Karpas-422 (cell line): ENCODE results near the gene ATPAF1. TPM values are rescaled to one million over a fixed set of nuclear protein-coding genes. Genes with fewer than 3 reads are reported as not detected.

Source experiments
- DNase-seq: peaks from one replicate; pipeline ENCODE4 v3.0.0-alpha.2; 2015
- H2AFZ ChIP-seq: fragments of 200-600 bp; sonication (generic); 2 replicates; pipeline ENCODE4 v1.6.1; 2014; ENCODE audit warnings: antibody characterized with exemption, low read length, mixed read lengths
- H3K27ac ChIP-seq: fragments of 200-600 bp; sonication (generic); 2 replicates; pipeline ENCODE4 v1.5.1; 2014; ENCODE audit warnings: mild to moderate bottlenecking, low read length, moderate library complexity
- H3K27me3 ChIP-seq: fragments of 200-600 bp; sonication (generic); 2 replicates; pipeline ENCODE4 v1.6.1; 2014; ENCODE audit warnings: low read length, mixed read lengths
- H3K36me3 ChIP-seq: fragments of 200-600 bp; sonication (generic); 2 replicates; pipeline ENCODE4 v1.6.1; 2014; ENCODE audit warnings: low read length, mixed read lengths; ENCODE audit not compliant: insufficient read depth
- H3K4me1 ChIP-seq: fragments of 200-600 bp; sonication (generic); 2 replicates; pipeline ENCODE4 v1.6.1; 2014; ENCODE audit warnings: mild to moderate bottlenecking, low read length, mixed read lengths
- H3K4me2 ChIP-seq: fragments of 200-600 bp; sonication (generic); 2 replicates; pipeline ENCODE4 v1.6.1; 2014; ENCODE audit warnings: low read length, low read depth, mild to moderate bottlenecking; ENCODE audit not compliant: poor library complexity, severe bottlenecking
- H3K4me3 ChIP-seq: fragments of 200-600 bp; sonication (generic); 2 replicates; pipeline ENCODE4 v1.5.1; 2014; ENCODE audit warnings: mild to moderate bottlenecking, antibody characterized with exemption, low read length, mixed read lengths
- H3K79me2 ChIP-seq: fragments of 200-600 bp; sonication (generic); 2 replicates; pipeline ENCODE4 v1.6.1; 2014; ENCODE audit warnings: mild to moderate bottlenecking, low read length, mixed read lengths
- H3K9ac ChIP-seq: fragments of 200-600 bp; sonication (generic); 2 replicates; pipeline ENCODE4 v1.6.0; 2014; ENCODE audit warnings: low read length
- H3K9me2 ChIP-seq: fragments of 200-600 bp; sonication (generic), shearing (Covaris generic); replicated peaks from 2 replicates; pipeline ENCODE4 v1.6.0; 2014; ENCODE audit warnings: mild to moderate bottlenecking, low read length, moderate library complexity; ENCODE audit not compliant: insufficient read depth
- H3K9me3 ChIP-seq: fragments of 300-700, 200-600 bp; sonication (generic); 2 replicates; pipeline ENCODE4 v1.6.1; 2014; ENCODE audit warnings: low read length, mixed read lengths
- H4K20me1 ChIP-seq: fragments of 200-600 bp; sonication (generic); 2 replicates; pipeline ENCODE4 v1.6.1; 2014; ENCODE audit warnings: mild to moderate bottlenecking, antibody characterized with exemption, low read length, low read depth; ENCODE audit not compliant: insufficient read depth
- total RNA-seq: library from RNA; depleted of rRNA; stranded (reverse); fragments of >200 nt; shearing (Covaris generic); gene quantifications from 2 replicates; pipeline ENCODE4 v1.2.3, GENCODE V29; 2014; ENCODE audit warnings: low replicate concordance

Gene ATPAF1
- total RNA-seq, 1 experiment from 2014 or later: 81.2 TPM

- Histone ChIP-seq H3K4me2 (no peak overlapping the region), H3K4me1 (peaks cover 15% of the 10 kb centered on the region), H3K79me2 (no peaks in the 10 kb centered on the region), H3K27ac (no peak overlapping the region), H2AFZ (no peak overlapping the region), H3K9ac (no peak overlapping the region), H3K4me3 (no peak overlapping the region), H3K9me3 (no peaks in the 10 kb centered on the region), H3K27me3 (no peaks in the 10 kb centered on the region), H3K9me2 (no peaks in the 10 kb centered on the region), H3K36me3 (peaks cover under 1% of the 10 kb centered on the region; the same call in 1 of the 2 replicates), H4K20me1 (no peaks in the 10 kb centered on the region)
- no peak for DNase-seq
These were observed 72.1 kb downstream of the ATPAF1 start for GRCh38 chr1:46596036-46596435.

- no peak for DNase-seq
- Histone ChIP-seq H3K9me2 (no peaks in the 10 kb centered on the region), H3K4me1 (peaks cover 12% of the 10 kb centered on the region), H2AFZ (no peak overlapping the region), H3K27me3 (no peaks in the 10 kb centered on the region), H3K79me2 (no peaks in the 10 kb centered on the region), H3K27ac (no peak overlapping the region), H3K9me3 (no peaks in the 10 kb centered on the region), H4K20me1 (no peaks in the 10 kb centered on the region), H3K36me3 (peaks cover 6% of the 10 kb centered on the region), H3K4me3 (no peak overlapping the region), H3K4me2 (no peak overlapping the region), H3K9ac (no peak overlapping the region)
These were observed 73.0 kb downstream of the ATPAF1 start for GRCh38 chr1:46595127-46595526.

GRCh38 chr1:46594063-46594462 is 74.1 kb downstream of the ATPAF1 start:
- Histone ChIP-seq H3K4me1 (peaks cover 7% of the 10 kb centered on the region), H3K9me3 (no peaks in the 10 kb centered on the region; the same call in 1 of the 2 replicates), H3K9me2 (no peaks in the 10 kb centered on the region), H3K36me3 (peaks cover 16% of the 10 kb centered on the region), H3K9ac (no peak overlapping the region), H3K4me3 (no peak overlapping the region), H3K79me2 (no peaks in the 10 kb centered on the region), H3K27ac (no peak overlapping the region), H3K4me2 (no peak overlapping the region), H4K20me1 (no peaks in the 10 kb centered on the region), H2AFZ (no peak overlapping the region), H3K27me3 (no peaks in the 10 kb centered on the region)
- DNase-seq: no peak

GRCh38 chr1:46592823-46593222 is 75.3 kb downstream of the ATPAF1 start:
- no peak for DNase-seq

GRCh38 chr1:46589529-46589928 is 78.6 kb downstream of the ATPAF1 start:
- no peaks in the 10 kb centered on the region for H3K9me2 ChIP-seq
- peaks cover 21% of the 10 kb centered on the region for H3K36me3 ChIP-seq
- no peak overlapping the region for H3K9ac ChIP-seq
- no peak overlapping the region for H2AFZ ChIP-seq
- H3K4me2 ChIP-seq: no peak overlapping the region
- H3K9me3 ChIP-seq: no peaks in the 10 kb centered on the region; the same call in 1 of the 2 replicates
- DNase-seq: no peak
- no peak overlapping the region for H3K27ac ChIP-seq
- no peak overlapping the region for H3K4me3 ChIP-seq
- no peaks in the 10 kb centered on the region for H3K79me2 ChIP-seq
- no peaks in the 10 kb centered on the region for H3K27me3 ChIP-seq
- H4K20me1 ChIP-seq: no peaks in the 10 kb centered on the region
- H3K4me1 ChIP-seq: peaks cover 7% of the 10 kb centered on the region

More at GRCh38 chr1:46592823-46593222, 75.3 kb downstream of the ATPAF1 start:
- H2AFZ ChIP-seq: no peak overlapping the region
- no peaks in the 10 kb centered on the region; the same call in 1 of the 2 replicates for H3K9me3 ChIP-seq
- no peaks in the 10 kb centered on the region for H3K9me2 ChIP-seq
- no peak overlapping the region for H3K4me3 ChIP-seq
- H3K4me1 ChIP-seq: peaks cover 7% of the 10 kb centered on the region
- no peak overlapping the region for H3K27ac ChIP-seq
- no peaks in the 10 kb centered on the region for H3K79me2 ChIP-seq
- no peaks in the 10 kb centered on the region for H4K20me1 ChIP-seq
- H3K4me2 ChIP-seq: no peak overlapping the region
- peaks cover 20% of the 10 kb centered on the region for H3K36me3 ChIP-seq
- no peak overlapping the region for H3K9ac ChIP-seq
- H3K27me3 ChIP-seq: no peaks in the 10 kb centered on the region

GRCh38 chr1:46587069-46587468 is 81.1 kb downstream of the ATPAF1 start:
- no peaks in the 10 kb centered on the region for H4K20me1 ChIP-seq
- no peak overlapping the region for H3K9ac ChIP-seq
- no peak for DNase-seq
- H3K27ac ChIP-seq: no peak overlapping the region
- H2AFZ ChIP-seq: no peak overlapping the region
- no peaks in the 10 kb centered on the region for H3K9me2 ChIP-seq
- no peaks in the 10 kb centered on the region for H3K79me2 ChIP-seq
- no peaks in the 10 kb centered on the region for H3K27me3 ChIP-seq
- H3K4me3 ChIP-seq: no peak overlapping the region
- H3K4me2 ChIP-seq: no peak overlapping the region
- no peaks in the 10 kb centered on the region; the same call in 1 of the 2 replicates for H3K9me3 ChIP-seq
- no peaks in the 10 kb centered on the region for H3K4me1 ChIP-seq
- H3K36me3 ChIP-seq: peaks cover 21% of the 10 kb centered on the region

GRCh38 chr1:46585312-46585938 is 82.7 kb downstream of the ATPAF1 start:
- Histone ChIP-seq H3K9me2 (no peaks in the 10 kb centered on the region), H3K27ac (no peak overlapping the region), H3K4me1 (no peaks in the 10 kb centered on the region), H3K4me3 (no peak overlapping the region), H3K9ac (no peak overlapping the region), H4K20me1 (no peaks in the 10 kb centered on the region), H3K9me3 (no peaks in the 10 kb centered on the region; the same call in 1 of the 2 replicates), H3K79me2 (no peaks in the 10 kb centered on the region), H3K4me2 (no peak overlapping the region), H2AFZ (no peak overlapping the region), H3K36me3 (peaks cover 16% of the 10 kb centered on the region), H3K27me3 (no peaks in the 10 kb centered on the region)
- DNase-seq: no peak

- Histone ChIP-seq H2AFZ (no peak overlapping the region), H3K4me1 (no peaks in the 10 kb centered on the region), H3K4me2 (no peak overlapping the region), H3K36me3 (peaks cover 3% of the 10 kb centered on the region; the same call in 1 of the 2 replicates), H3K79me2 (no peaks in the 10 kb centered on the region), H3K9ac (no peak overlapping the region), H3K27me3 (no peaks in the 10 kb centered on the region), H3K9me3 (no peaks in the 10 kb centered on the region), H3K4me3 (no peak overlapping the region), H3K9me2 (no peaks in the 10 kb centered on the region), H3K27ac (no peak overlapping the region), H4K20me1 (no peaks in the 10 kb centered on the region)
- DNase-seq: no peak
These were observed 84.7 kb downstream of the ATPAF1 start for GRCh38 chr1:46583494-46583893.
